Smooth muscle cell of the brain vasculature (primary cell): Measurements from ENCODE around the gene L3MBTL3.
"Not testable (repeated sequence)": the region's sequence is repeated elsewhere in the genome, so short reads cannot be mapped to it uniquely, and the experiment has no call there.

Source experiments
- DNase-seq: peaks from one replicate; pipeline ENCODE4 v3.0.0-alpha.2; 2012; ENCODE audit warnings: low read depth, low spot score

Gene L3MBTL3

GRCh38 chr6:130075879-130076460, 57.6 kb downstream of the L3MBTL3 start:
- DNase-seq = no peak

GRCh38 chr6:130076512-130076911, 58.1 kb downstream of the L3MBTL3 start:
- no peak for DNase-seq

GRCh38 chr6:130090796-130091195, 72.4 kb downstream of the L3MBTL3 start:
- no peak for DNase-seq

- DNase-seq = no peak
These were observed 75.2 kb downstream of the L3MBTL3 start for GRCh38 chr6:130093546-130093945.

GRCh38 chr6:130098317-130098716, 79.9 kb downstream of the L3MBTL3 start:
- DNase-seq = no peak

- no peak for DNase-seq
These were observed 80.7 kb downstream of the L3MBTL3 start for GRCh38 chr6:130099119-130099518.

- DNase-seq = no peak
These were observed 87.8 kb downstream of the L3MBTL3 start for GRCh38 chr6:130105996-130106704.

GRCh38 chr6:130107710-130108109, 89.3 kb downstream of the L3MBTL3 start:
- no peak for DNase-seq

GRCh38 chr6:130111031-130111430, 92.7 kb downstream of the L3MBTL3 start:
- DNase-seq = no peak

- DNase-seq = no peak
These were observed 94.9 kb downstream of the L3MBTL3 start for GRCh38 chr6:130113201-130113710.

- DNase-seq = no peak
These were observed 96.7 kb downstream of the L3MBTL3 start for GRCh38 chr6:130115036-130115435.

- DNase-seq = no peak
These were observed 97.9 kb downstream of the L3MBTL3 start for GRCh38 chr6:130116273-130116672.

GRCh38 chr6:130117187-130117701, 98.9 kb downstream of the L3MBTL3 start:
- not testable (repeated sequence) for DNase-seq

- no peak for DNase-seq
These were observed 99.9 kb downstream of the L3MBTL3 start for GRCh38 chr6:130118236-130118635.

GRCh38 chr6:130119211-130119610, 100.8 kb downstream of the L3MBTL3 start:
- DNase-seq = no peak

- no peak for DNase-seq
These were observed 102.3 kb downstream of the L3MBTL3 start for GRCh38 chr6:130120731-130121130.

GRCh38 chr6:130122243-130122642, 103.9 kb downstream of the L3MBTL3 start:
- DNase-seq = no peak

- DNase-seq = no peak
These were observed 108.8 kb downstream of the L3MBTL3 start for GRCh38 chr6:130127195-130127594.

GRCh38 chr6:130128326-130128725, 109.9 kb downstream of the L3MBTL3 start:
- DNase-seq = no peak

- no peak for DNase-seq
These were observed 111.4 kb downstream of the L3MBTL3 start for GRCh38 chr6:130129762-130130246.

- DNase-seq = no peak
These were observed 113.9 kb downstream of the L3MBTL3 start for GRCh38 chr6:130132286-130132701.

- DNase-seq = no peak
These were observed 116.2 kb downstream of the L3MBTL3 start for GRCh38 chr6:130134582-130134981.

- DNase-seq = no peak
These were observed 118.4 kb downstream of the L3MBTL3 start for GRCh38 chr6:130136798-130137197.
